Fibroblast of skin of abdomen (primary cell): Measurements from ENCODE around the gene CFAP53.
A peak's percentile ranks its signal among the peaks of the same experiment; 100 is the strongest.

ENCODE experiments used
- DNase-seq: peaks from one replicate; pipeline ENCODE4 v3.0.0-alpha.2; 2013

Gene CFAP53

DNA sequence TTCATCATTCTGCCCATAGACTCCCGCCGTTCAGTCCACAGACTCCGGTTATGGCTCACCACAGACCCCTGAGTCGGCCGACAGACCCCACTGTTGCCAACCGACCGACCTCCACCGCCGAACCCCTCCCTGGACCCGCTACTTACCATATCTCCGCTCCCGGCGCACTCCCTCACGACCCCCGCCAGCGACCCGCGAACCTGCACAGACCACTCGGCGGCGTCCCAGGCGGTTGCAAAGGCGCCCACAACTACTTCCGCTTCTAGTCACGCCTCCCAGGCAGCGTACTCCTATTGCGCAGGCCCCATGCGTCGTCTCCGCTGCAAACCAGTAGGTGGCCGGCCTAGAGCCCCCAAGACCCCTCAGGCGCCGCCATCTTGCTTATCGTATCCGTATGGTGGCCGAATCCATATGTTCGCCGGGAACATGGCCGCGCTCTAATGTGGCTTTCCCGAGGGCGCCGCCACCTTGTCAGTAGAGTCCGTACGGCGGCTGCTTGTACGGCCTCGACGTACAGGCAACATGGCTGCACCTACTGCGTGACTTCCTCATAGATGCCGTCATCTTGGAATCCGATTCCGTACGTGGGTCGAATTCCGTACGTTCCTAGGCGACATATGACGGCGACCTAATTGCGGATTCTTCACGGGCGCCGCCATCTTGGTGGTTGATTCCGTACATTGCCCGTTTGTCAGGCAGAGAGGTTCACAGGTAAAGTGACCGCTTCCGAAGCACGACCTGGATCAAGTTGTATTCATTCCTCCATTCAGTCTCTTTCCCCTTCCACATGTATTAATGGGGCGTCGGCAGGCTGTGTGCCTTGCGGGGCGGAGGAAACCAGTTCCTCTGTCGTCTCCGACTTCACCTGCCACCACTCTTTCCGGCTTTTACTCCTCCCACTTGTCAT is 21.4 kb upstream of the CFAP53 start, which contains the start of gene CXXC1:
CXXC1 (minus strand) TSS at position 252 of the 907 bp plus-strand sequence; CDS start at position 149, 103 bp downstream.
- peak; percentile 100 for DNase-seq

DNA sequence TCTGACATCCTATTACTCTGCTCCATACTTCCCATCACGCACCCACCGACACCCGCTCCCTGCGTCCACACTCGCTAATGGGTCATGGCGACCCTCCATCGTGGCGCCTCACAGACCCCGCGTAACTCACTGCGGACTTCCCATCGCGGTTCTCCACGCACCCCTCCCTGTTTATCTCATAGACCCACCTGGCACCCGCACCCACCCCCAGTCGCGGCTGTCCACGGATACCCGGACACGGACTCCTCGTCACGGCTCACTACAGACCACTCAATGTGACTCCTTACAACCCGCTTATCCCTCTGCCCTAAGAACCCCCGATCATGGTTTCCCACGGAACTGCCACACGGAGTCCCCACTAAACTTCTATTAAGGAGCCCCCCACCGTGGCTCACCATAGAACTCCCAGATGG is 20.7 kb upstream of the CFAP53 start:
- DNase-seq = no peak

DNA sequence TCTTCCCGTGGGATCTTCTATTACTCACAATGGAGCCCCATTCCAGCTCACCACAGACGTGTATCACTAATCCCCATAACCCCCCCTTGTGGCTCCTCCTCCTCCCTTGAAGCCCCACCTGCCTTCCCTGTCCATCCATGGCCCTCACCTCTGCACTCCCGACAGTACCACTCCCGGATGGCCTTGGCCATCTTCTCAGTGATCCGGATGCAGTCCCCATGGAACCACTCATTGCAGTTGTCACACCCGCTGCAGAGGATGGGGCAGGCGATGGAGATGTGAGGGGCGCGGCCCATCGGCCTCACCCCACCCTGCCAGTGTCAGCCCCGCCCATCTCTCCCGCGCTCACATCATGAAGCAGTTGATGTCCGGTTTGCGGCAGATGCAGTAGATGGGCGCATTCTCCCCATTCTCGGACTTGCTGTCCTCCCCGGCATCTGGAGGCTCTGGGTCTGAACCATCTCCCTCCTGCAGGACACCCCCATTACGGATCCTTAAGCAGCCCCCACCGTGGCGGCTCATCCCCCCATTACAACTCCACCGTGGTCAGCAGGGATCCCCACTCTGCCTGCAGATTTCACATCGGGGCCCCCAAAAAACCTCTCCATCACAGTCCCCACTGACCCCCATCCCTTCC is 20.2 kb upstream of the CFAP53 start:
- peak; percentile 17 for DNase-seq

DNA sequence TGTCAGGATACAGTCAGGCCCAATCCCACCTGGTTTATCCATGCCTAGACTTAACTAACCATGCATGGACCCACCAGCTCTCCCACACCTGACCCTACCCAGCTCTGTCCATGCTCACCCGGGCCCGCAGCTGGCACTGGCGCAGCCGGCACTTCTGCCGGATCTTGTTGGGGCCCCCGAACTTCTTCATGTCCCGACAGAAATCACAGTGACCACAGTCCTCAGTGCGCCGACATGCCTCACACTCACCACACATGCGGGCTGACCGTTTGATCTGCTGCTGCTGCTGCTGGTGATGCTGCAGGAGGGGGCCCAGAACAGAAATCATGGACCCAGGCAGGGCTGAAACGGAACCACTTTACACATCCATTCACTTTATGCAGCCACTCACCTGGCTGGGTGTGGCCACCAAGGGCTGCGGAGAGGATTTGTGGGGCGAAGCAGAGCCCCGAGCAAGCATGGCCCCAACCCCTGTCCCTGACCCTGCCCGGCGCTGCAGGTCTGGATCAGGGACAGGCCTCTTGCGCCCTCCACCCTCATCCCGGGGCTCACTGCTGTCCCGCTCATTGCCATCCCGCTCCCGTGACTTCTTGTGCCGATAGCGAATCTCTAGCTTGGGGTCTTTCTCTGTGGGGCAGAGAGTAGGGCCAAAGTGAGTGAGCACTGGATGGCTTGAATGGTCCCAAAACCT is 19.5 kb upstream of the CFAP53 start:
- DNase-seq = no peak

DNA sequence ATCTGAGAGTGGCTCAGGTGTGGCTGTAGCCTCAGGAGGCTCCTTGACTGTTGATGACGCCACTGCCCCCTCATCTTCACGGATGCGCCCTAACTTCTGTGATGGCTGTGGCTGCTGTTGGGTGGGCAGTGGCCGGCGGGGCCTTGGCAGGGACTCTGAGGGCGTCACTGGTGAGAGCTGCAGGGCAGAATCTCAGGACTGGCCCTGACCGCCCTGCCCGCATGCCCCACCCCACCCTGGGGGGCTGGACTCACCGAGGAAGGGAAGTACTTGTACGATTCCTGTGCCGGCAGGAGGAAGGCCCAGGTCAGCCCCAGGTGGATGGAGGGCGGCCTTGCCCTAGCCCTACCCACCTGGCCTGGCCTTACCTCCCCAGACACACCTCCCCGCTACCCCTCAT is 18.8 kb upstream of the CFAP53 start:
- DNase-seq = no peak

DNA sequence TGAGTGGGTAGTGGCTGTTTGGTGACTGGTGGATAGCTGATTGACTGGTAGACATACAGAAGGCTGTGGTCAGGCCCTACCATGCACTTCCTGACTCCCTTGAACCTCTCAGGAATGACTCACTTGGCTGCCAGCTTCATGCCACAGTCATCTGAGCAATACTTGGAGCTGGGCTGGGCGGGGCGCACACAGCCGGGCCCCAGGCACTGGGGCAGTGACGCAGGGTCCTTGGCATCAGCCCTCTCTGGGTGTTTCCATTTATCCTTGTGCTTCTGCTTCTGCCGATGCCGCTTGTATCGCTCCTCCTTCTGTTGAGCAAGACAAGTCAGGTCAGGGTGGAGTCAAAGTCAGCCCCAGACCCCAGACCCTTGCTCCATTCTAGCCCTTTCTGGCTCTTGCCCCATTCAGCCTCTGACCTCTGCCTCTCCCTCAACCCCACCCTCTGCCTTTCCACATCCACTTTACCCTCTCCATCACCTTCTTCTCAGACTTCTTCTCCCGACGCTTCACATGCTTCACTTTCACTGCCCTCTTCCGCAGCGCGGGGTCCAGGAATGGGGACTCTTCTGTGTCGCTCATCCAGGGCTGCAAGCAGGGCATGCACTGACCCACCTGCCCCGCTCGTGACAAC is 18.1 kb upstream of the CFAP53 start:
- DNase-seq = no peak

DNA sequence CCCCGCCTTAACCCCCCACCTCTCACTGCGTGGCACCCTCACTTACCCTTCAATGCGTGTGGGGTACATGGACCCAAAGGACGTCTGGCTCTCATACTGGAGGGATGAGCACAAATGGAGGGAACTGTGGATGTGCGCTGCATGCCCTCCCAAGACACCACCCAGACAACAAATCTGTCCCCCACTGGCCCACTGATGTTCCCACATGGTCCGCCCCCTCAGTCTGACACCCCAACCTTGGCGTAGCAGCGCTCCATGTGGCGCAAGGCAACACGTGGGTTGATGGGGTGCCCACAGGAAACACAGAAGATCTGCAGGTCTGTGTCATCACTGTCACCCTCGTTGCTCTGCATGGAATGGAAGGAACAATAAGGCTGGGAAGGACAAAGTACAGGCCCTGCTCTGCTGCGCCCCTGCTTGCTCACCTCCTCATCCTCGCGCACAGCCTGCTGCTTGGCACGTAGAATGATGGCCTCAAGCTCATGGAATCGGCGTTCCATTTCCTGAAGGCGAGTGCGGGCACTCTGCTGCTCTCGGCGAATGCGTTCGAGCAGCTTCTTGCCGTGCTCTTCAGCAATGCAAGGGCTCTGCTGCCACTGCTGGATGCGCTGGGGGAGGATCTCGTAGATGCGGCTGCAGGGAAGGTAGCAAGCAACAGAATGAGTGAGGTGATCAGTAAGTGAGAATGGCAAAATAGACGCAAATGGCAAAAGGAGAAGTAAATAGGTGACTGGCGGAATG is 17.3 kb upstream of the CFAP53 start:
- no peak for DNase-seq

DNA sequence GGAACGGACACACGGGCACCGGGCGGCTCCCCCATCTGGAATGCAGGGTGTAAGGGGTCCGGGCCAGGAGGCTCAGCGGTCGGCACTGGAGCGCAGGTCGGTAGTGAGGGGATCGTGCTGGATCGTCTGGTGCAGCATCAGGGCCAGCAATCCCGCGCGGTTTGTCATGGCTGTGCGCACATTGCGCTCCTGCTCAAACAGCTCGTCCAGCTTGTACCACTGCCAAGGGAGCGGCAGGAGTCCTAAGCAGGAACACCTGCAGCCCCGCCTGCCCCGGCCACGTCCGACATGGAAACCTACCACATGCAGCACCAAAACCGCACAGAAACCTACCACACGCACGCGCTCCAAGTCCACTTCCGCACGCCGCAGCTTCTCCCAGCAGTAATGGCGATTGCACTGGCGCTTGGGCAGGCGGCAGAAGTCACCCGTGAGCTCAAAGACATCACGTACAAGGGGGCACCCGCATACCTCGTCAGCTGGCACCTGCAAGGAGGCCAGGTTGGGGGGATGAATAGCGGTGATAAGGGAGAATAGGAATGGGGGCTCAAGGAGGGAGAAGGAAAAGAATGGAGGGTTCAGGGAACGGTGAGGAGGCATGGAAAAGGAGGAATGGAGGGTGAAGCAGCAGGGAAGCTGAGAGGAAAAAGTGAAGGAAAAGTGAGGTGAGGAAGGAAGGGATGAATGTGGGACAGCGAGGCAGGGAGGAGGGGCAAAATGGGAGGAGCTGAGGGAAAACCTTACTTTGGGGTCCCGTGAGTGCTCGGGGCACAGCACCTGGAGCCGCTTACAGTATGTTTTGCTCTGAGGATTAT is 16.4 kb upstream of the CFAP53 start:
- no peak for DNase-seq

DNA sequence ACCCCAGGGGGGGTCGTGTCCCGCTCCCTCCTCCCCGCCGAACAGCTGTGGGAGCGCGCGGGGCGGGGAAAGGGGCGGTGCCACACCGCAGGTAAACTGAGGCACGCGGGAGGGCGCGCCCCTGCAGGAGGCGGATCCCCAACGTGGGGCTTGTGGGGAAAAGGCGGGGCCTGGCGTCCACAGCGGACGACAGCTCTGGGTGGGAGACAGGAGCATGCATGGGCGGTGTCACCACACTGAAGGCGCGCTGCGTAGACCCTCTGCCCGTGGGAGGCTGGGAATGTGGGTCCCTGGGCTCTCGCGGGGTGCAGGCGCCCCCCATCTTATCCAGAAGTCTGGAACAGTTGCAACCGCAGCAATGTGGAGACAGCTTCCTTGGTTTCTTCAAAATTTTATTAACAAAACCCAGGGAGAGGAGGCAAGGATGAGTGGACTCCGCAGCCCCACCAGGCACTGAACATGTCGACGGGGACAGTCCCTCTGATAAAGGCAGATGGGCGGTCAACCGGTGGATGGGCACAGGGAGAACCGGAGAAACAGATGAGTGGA is 15.8 kb upstream of the CFAP53 start:
- no peak for DNase-seq

DNA sequence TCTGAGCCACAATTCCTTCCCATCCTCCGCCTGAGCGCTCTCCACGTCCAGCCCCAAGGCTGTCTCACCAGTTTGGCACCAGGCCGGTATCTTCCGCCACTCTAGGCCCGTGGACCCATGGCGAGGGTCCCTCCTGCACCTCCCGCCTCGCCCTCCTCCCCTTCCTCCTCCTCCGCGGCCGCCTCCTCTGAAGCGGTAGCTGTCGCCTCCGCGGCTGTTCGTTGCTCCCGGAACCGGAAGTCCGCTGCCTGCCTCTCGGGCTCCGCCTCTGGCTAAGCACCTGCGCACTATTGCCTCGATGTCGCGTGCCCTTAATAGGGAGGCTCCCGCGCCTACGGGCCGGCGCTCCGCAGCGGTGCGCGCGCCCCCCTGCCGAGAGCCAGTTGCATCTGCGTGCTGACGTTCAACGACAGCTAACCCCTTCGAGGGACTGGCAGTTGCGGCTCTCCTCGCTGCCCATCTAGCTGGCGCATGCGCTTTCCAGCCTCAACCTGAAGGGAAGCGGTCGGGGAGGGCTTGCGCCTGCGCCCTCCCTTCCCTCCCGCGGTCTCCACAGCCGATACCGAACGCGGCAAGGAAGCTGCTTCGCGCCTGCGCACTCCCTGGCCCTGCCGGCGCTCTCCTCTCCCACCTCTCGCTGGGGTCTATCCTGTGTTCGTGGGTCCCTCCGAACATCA is 15.1 kb upstream of the CFAP53 start, which contains the start of gene MBD1:
MBD1 (minus strand) TSS at position 229 of the 677 bp plus-strand sequence. CDS start 1,531 bp downstream, outside the sequence.
- DNase-seq = peak; percentile 99

DNA sequence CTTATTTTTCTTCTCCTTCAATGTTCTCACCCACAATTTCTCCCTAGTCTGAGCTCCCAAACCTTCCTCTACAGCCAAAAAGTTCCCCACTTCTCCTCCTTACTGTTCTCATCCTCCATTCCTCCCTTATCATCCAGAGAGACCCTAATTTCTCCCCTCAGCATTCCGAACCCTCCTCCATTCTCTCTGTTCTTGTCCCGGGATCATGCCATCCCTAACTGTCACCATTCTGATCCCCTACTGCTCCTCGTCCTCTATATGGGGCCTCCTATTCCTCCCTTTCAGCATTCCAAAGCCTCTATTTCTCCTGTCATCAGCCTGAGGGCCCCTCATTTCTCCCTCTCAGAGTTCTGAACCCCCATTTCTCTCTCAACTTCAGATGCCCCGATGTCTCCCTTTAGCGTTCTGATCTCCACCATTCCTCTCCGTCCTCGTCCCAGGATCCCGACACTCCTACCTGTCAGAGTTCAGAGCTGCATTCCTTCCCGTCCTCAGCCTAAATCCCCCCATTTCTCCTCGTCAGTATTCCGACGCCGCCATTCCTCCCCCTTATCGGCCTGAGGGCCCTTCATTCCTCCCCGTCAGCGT is 14.5 kb upstream of the CFAP53 start:
- DNase-seq = no peak

DNA sequence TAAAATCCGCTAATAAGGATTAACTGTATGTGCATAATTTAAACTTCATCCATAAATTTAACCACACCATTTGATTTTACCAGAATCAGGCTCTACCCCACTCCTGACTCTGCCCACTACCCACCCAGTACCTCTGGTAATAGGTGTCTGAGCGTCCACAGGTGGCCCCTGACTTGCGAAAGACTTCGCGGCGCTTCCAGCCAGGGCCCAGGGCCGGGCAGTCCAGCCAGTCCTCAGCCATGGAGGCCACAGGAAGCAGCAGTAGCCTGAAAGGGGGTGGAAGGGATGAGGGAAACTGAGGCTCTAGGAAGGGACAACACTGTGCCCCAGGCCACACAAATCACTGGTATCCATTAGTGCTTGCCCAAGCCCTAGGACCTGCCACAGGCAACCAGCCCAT is 13.5 kb upstream of the CFAP53 start:
- DNase-seq = no peak

DNA sequence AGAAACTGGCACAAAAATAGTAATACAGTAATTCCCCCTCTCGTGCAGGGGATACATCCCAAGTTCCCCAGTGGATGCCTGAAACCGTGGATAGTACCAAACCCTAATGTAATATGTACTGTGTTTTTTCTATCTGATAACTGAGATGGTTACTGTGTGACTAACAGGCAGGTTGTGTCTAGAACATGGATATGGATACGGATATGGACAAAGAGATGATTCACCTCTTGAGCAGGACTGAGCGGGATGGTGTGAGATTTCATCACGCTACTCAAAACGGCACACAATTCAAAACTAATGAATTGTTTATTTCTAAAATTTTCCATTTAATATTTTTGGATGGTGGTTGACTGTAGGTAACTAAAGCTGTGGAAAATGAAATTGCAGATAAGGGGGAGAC is 11.6 kb upstream of the CFAP53 start:
- DNase-seq = peak; percentile 7

DNA sequence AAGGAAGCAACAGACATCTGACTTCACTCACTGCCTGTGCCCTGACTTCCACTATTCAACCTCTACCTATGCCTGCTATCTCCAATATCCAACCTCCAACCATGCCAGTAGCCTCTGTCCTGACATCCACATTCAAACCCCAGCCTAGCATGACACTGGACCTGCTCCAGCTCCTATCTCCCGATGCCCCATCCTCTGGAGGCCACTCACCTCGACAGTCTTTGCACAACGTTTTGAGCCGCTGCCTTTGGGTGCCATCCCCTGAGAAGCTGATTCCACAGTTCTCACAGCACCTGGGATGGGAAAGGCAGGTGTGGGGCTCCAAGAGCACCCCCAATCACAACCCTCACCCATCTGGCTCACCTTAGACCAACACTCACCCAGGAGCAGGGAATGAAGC is 10.2 kb upstream of the CFAP53 start:
- no peak for DNase-seq

DNA sequence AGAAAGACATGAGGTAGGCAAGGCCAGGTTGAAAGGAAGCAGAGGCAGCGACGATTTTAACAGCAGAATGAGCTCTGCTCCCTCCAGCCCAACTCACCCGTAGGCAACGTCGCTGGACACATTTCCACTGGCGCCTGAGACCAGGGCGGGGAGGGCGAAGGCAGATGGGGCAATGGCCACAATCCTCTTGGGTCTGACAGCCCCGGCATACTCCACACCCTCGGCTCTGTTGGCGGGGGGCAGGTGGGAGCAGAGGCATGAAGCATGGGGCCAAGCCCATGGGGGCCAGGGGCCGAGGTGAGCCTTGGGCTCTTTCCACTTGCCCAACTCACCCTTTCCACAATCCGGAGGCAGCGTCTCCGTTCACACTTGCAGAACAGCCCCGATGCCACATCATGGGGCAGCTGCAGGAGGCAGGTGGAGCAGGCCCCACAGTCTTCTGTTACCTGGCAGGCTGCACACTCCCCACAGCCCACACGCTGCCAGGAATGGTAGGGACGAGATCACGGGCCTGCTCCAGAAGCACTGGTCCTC is 9.3 kb upstream of the CFAP53 start:
- DNase-seq = no peak

DNA sequence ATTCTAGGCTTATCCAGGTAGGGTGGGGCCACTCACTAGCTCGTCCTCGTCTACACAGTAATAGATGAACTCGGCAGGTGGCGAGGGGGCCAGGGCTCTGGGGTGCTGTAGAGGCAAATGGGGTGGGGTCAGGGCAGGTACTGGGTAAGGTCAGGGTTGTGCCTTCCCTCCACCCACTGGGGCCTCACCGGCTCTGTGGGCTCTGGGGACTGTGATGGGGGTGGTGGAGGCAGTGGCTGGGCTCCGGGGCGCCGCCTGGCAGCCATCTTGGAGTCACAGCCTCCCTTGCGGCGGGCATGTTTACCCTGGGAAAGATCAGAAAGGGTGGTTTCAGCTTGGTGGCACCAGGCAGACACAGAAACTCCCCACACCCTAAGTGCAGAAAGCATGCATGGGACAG is 8.6 kb upstream of the CFAP53 start:
- DNase-seq = no peak

DNA sequence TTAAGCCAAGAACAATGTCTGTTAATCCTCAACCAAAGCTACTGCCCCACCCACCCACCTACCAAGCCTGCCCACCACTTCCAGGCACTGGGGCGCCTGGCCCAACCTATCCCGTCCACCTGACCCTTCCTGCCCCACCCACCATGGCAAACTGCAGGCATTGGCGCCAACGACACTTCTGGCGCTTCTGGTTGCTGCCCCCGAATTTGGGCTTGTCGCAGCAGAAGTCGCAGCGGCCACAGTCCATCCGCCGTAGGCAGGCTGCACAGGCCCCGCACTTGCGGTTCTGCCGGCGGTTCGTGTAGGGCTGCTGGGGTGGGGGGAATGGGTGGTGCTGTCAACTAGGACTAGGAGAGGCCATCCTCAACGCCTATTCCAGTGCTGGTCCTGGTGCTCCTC is 7.7 kb upstream of the CFAP53 start:
- DNase-seq = no peak

DNA sequence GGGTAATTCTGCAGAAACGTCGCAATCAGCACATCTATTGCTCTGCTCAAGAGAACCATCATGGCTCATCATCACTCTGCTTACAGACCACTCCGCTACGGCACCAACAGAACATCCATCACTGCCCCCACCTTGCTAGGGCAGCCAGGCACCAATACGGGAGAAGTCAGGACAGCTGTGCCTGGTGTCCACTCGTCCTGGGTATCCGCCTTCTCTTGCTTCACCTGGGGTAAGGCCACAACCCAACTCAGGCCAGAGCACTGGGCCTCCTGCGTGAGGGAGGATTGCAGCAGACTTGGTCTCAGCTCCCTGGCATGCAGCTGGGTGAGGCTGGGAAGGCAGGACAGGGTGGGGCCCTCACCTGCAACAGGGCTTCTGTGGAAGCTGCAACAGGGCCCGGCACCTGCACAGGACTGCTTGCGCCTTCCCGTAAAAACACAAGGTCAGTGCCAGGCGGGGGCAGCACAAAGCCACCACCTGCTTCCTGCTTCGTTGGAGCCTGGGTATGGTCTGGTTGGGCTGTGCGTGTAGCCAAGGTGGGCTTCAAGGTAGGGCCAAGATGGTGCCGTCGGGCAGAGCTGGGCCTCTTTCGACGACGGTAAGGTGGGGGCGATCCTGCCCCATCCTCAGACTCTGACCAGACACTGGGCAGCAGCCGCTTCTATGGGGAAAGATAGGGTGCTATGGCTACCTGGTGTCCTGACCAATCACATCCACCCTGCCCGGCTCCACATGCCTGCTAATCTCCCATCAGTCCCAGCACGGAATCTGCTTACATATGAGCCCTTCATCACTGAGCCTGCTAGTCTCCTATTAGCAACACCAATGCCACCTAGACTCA is 7.1 kb upstream of the CFAP53 start:
- no peak for DNase-seq

DNA sequence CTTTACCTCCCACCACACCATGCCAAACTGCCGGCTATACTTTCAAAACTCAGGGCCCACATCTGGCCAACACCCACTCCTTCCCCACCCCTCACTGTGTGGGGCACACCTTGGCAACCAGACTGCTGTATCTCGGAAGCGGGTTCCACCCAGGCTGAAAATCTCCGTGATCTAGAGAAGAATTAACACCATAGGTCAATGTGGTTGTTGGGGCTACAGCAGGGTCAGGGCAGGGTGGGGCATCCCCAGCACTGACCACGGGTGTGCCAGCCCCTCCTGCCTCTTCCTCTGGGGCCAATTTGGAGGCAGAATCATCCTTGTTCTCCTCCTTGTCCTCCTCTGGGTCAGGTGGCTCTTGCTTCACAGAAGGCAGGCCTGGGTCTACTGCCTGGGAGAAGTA is 6.3 kb upstream of the CFAP53 start:
- DNase-seq = no peak
